Cortex of kidney (tissue), 1 donor: Measurements from ENCODE around the gene NFIB.

Experiments
- DNase-seq: peaks from one replicate; lab custom pipeline; 2025; lab: John Stamatoyannopoulos, UW

The NFIB gene

GRCh38 chr9:14103115-14103514 is 210.8 kb downstream of the NFIB start:
- no peak for DNase-seq

- no peak for DNase-seq
Measured at GRCh38 chr9:14099737-14100136, 214.2 kb downstream of the NFIB start.

DNA sequence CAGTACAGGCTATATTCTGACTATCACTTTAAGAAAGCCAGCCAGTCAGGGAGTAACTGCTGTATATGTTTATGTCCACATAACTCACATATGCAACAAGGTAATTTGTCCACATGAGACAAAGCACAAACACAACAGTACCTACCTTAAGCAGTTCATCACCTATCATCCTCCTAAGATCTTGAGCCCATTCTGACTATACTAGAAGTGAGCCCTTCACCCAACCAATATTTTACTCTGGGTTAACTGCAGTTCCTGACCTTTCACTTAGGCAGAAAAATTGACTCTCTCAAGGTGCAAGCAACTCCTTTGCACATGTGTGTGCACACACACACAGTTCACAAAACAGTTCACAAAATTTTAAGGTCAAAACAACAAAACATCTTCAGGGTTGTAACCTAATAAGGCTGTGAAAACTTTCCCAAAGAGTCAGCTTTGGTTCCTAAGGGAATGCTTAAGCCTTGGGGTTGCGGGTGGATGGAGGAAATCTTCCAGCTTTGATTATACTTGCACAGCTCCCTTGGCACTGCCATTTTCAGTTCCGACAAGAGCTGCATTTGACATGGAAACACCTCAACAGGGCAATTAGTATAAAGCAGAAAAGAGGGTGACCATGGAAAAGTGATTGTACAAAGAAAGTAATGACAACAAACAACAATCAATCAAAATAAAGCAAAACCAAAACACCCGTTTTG is 215.3 kb downstream of the NFIB start:
- no peak for DNase-seq

GRCh38 chr9:14097666-14098415 is 216.1 kb downstream of the NFIB start:
- no peak for DNase-seq

DNA sequence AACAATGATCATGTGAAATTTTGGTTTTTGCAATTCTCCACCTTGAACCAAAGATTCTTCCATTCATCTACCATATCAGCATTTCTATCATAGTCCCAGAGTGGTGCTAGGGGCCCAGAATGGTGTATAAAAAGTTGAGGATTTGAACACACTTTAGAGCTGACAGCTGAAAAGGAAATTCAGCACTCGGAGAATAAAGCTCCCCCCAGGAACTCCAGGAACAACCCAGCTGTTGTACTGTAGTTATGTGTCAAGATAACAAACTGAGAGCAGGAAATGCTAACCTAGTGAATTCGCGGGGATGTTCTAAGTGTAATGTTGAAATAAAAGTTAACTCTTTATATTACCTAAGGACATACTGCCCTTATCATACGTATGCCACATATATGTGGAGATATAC is 216.7 kb downstream of the NFIB start:
- DNase-seq: no peak

GRCh38 chr9:14096258-14096922 is 217.6 kb downstream of the NFIB start:
- no peak for DNase-seq

DNA sequence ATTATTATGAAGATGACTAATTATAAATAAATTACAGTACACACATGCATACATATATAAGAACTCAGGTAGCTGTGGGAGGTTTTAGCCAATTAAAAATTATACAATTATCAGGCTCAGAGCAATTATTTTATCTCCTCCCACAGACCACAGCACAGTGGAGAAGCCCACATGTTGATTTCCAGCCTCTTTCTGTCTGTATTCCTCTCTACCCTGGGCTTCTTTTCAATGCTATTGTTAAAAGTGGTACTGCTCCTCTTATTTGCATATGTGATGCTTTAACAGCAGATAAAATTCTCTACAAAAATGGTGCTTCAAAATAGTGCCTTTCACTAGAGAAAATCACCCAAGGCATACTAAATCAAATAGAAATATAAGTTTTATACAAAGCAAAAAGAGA is 218.7 kb downstream of the NFIB start:
- DNase-seq: no peak

GRCh38 chr9:14094491-14094890 is 219.4 kb downstream of the NFIB start:
- no peak for DNase-seq

DNA sequence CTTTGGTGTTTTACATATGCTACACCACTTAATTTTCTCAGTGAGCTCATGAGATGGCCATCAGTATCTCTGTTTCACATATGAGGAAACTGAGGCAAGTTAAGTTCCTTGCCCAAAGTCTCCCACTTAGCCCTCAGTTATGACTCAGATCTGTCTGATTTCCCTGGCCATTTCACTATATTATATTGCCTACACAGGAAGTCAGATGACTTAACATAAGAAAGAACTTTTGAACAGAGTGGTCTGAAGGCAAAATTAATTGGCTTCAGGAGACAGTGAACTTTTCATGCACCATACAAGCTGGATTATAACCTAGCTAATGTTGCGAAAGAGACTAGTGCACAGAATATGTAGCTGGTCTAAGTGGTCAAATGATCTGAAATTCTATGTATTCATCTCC is 221.6 kb downstream of the NFIB start:
- DNase-seq: no peak

DNA sequence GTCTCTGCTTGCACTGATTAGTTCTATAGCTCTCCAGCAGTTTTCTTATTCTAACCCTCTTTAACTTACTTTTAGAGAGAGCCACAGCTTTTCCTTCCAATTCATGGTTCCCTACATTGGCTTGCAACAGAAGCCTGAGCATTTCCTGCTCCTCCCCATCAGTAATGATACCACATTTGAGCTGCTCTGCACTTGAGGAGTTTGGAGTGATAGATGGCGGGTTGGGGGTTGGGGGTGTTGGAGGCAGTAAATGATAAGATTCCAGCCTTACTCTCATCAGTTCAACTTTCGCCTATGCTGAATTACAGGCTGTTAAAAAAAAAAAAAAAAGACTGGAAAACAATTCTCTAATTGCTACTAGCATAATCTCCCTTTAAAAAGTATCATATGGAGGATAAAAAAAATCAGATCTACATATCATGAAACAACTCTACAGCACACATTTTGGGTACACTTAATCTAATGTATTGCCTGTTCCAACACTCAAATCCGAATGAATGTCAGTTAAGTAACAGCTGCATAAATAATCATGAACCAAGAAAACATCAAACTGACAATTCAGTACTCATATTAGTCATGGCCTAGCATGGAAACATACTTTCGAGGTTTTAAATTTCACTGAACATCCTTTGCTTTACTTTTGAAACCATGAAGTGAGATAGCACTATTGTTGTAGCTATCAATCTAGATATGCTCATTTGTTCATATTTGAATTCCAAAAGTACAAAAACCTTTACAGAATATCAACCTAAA is 224.7 kb downstream of the NFIB start:
- DNase-seq: no peak

GRCh38 chr9:14087576-14087975 is 226.4 kb downstream of the NFIB start:
- no peak for DNase-seq

GRCh38 chr9:14086495-14086894 is 227.4 kb downstream of the NFIB start:
- no peak for DNase-seq

DNA sequence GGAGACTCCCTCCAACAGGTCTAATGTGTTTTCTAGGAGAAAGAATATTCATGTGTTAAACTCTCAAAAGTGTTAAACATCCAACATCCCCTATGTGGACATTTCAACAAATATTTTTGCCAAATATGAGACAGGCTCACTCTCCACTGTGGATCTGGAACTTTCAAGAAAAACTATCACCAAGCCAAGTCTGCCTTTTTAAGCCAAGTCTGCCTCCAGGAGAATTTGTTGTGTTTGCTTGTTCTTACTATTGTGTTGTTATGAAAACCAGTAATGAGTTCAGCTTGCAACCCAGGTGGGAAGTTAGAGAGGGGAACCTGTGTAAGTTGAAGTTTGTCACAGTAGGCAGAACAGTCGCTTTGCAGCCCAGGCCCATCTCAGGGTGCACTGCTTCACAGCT is 228.1 kb downstream of the NFIB start:
- no peak for DNase-seq

DNA sequence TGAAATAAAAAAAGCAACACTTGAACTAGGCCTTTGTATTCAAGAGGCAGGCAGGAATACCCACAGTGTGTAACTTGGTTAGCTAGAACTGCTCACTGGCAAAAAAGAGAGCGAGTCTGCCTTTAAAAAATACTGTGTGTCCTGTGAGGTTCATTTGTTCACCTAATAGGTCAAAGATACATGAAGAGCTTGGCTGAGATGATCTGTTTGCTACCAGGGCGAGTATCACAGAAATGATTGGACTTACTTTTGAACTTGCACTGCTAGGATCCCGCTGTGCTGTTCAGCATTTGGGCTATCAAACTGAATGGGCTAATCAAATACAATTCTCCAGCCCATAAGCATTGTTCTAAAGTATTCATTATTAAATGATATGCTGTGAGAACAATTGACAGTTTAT is 229.1 kb downstream of the NFIB start:
- no peak for DNase-seq

GRCh38 chr9:14083366-14083765 is 230.6 kb downstream of the NFIB start:
- DNase-seq: no peak

GRCh38 chr9:14082732-14083131 is 231.2 kb downstream of the NFIB start:
- no peak for DNase-seq

DNA sequence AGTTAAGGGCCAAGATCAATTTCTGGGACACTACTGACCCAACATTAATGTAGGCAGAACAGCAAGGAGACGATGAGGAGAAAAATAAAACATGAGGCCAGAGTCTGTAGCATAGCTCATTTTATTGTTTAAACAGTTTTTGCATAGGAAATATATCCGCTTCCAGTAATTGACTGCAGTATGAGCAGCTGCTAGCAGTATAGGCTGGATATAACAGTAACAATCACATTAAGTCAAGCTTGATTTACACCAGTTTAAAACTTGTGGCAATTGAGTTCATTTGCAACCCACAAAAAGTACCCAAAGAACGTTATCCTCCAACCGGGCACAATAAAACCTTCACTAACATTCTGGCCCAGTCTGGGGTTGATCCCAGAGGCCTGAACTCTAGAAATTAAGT is 232.2 kb downstream of the NFIB start:
- no peak for DNase-seq

GRCh38 chr9:14080959-14081542 is 232.9 kb downstream of the NFIB start:
- no peak for DNase-seq

GRCh38 chr9:14079440-14079839 is 234.5 kb downstream of the NFIB start:
- DNase-seq: no peak

- DNase-seq: no peak
Measured at GRCh38 chr9:14077672-14078071, 236.3 kb downstream of the NFIB start.

- no peak for DNase-seq
Measured at GRCh38 chr9:14075218-14075617, 238.7 kb downstream of the NFIB start.

DNA sequence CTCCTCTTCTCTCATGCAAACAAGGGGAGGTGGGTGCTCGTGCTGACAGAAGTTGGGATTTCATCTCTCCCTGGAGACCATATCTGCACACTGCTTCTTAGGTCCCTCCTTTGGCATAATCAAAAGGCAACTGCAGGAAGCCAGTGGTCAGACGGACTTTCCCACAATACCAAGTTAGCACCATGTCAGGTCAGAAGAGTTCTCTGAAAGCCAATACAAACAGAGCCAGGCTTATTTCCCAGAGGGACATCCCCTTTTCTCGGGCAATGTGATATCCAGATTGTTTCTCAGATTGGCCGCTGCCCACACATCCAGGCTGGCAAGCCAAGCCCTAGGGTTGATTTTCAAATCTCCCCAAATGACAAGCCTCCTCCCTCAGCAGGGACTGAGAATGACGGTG is 241.1 kb downstream of the NFIB start:
- DNase-seq: no peak
